ENCODE measurements around the gene SPATA13. TPM values are rescaled to one million over a fixed set of nuclear protein-coding genes. Genes with fewer than 3 reads are reported as not detected.

The SPATA13 gene
- total RNA-seq, 1 experiment from 2014 or later = 14.1 TPM

GRCh38 chr13:24304620-24305019 is 144.1 kb downstream of the SPATA13 start:
- H2BK20ac ChIP-seq (ENCODE audit: low read depth, low read length, poor library complexity, severe bottlenecking) = no peak overlapping the region
- H3K23ac ChIP-seq (ENCODE audit: insufficient read length, low read depth, low read length) = no peak overlapping the region
- Mint-ChIP-seq H3K27me3 (ENCODE audit: low read depth) (no peaks in the 10 kb centered on the region), H3K4me3 (no peak overlapping the region), H3K27ac (no peak overlapping the region; a peak in 1 of 7 replicates), H3K36me3 (ENCODE audit: insufficient read depth in 1 of 3, low read depth in 3 of 3) (peaks cover 0 to 17% (median 10%) of the 10 kb centered on the region in 3 experiments; a peak in 5 of 7 replicates), H3K4me1 (0 out of 4 replicates have a peak, but pooled peaks cover 0 to 3% of the 10 kb centered on the region in 2 experiments), H3K9me3 (no peaks in the 10 kb centered on the region)
- H4K8ac ChIP-seq (replicated peaks; ENCODE audit: insufficient read length, low read depth, low read length) = no peak overlapping the region
- no peaks in the 10 kb centered on the region for H3K79me1 ChIP-seq (ENCODE audit: insufficient read depth, low read depth, low read length, poor library complexity, severe bottlenecking)
- no peak overlapping the region for H3T11ph ChIP-seq (ENCODE audit: low read length)
- no peaks in the 10 kb centered on the region for H4K20me1 ChIP-seq (ENCODE audit: control insufficient read depth, insufficient read depth, insufficient read length)
- H2BK5ac ChIP-seq (ENCODE audit: insufficient read length, low read length) = no peak overlapping the region
- H3K4me2 ChIP-seq (ENCODE audit: insufficient read depth, insufficient read length, low read length) = no peak overlapping the region
- no peak overlapping the region for H2AFZ ChIP-seq (ENCODE audit: low read length)
- no peak overlapping the region for H2BK12ac ChIP-seq (ENCODE audit: insufficient read length, low read depth, low read length)
- H3K4ac ChIP-seq (ENCODE audit: low read depth, low read length) = no peak overlapping the region
- H3K27me3 ChIP-seq (ENCODE audit: insufficient read depth, low read length) = no peaks in the 10 kb centered on the region
- no peak overlapping the region for H3K9ac ChIP-seq (ENCODE audit: extremely low read depth, insufficient read length, low read length)
- H3K9me3 ChIP-seq (ENCODE audit: control insufficient read depth, low read depth, low read length) = no peaks in the 10 kb centered on the region
- no peak overlapping the region for H4K5ac ChIP-seq (ENCODE audit: insufficient read length, low read depth, low read length)
- no peaks in the 10 kb centered on the region for H3K4me1 ChIP-seq (ENCODE audit: insufficient read depth, low read length)
- no peaks in the 10 kb centered on the region for H3K79me2 ChIP-seq (ENCODE audit: insufficient read depth, low read length)
- no peak overlapping the region for H2AK5ac ChIP-seq (ENCODE audit: insufficient read length, low read length)
- no CpG with 5 or more reads among the region's 5 CpGs for WGBS (ENCODE audit: extremely low coverage, insufficient read length, low lambda C conversion rate)
- no peak for DNase-seq
- no peak overlapping the region for H4K91ac ChIP-seq (ENCODE audit: insufficient read length, low read depth, low read length)
- H3K23me2 ChIP-seq (ENCODE audit: insufficient read length, low read depth, low read length, poor library complexity, severe bottlenecking) = no peaks in the 10 kb centered on the region
- no peak overlapping the region for H2BK15ac ChIP-seq (ENCODE audit: low read depth, low read length)
- H3K27ac ChIP-seq (ENCODE audit: insufficient read length, low read depth, low read length) = no peak overlapping the region
- H3K56ac ChIP-seq (ENCODE audit: insufficient read length, low read depth, low read length) = no peak overlapping the region
- H3K14ac ChIP-seq (ENCODE audit: insufficient read depth, low read length) = no peak overlapping the region
- H2BK120ac ChIP-seq (ENCODE audit: low read depth, low read length, poor library complexity, severe bottlenecking) = no peak overlapping the region
- no peak overlapping the region for H3K18ac ChIP-seq (ENCODE audit: insufficient read length, low read depth, low read length)
- TF ChIP-seq, protein P1, sequence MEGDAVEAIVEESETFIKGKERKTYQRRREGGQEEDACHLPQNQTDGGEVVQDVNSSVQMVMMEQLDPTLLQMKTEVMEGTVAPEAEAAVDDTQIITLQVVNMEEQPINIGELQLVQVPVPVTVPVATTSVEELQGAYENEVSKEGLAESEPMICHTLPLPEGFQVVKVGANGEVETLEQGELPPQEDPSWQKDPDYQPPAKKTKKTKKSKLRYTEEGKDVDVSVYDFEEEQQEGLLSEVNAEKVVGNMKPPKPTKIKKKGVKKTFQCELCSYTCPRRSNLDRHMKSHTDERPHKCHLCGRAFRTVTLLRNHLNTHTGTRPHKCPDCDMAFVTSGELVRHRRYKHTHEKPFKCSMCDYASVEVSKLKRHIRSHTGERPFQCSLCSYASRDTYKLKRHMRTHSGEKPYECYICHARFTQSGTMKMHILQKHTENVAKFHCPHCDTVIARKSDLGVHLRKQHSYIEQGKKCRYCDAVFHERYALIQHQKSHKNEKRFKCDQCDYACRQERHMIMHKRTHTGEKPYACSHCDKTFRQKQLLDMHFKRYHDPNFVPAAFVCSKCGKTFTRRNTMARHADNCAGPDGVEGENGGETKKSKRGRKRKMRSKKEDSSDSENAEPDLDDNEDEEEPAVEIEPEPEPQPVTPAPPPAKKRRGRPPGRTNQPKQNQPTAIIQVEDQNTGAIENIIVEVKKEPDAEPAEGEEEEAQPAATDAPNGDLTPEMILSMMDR (conservative IDR thresholded peaks at IDR 0.05) = no peak

All from H9 (cell line).